Measurements from ENCODE around the gene SPIRE1. TPM values are rescaled to one million over a fixed set of nuclear protein-coding genes. Genes with fewer than 3 reads are reported as not detected.

SPIRE1 gene
- polyA plus RNA-seq = 1 to 10 TPM; 3.6 to 9.1 (median 8.6) TPM

- 0 to 1% (median 1%) methylated on average over 45 to 112 of the region's 112 CpGs for WGBS, 3 donors
- H3K27ac ChIP-seq (ENCODE audit: low read depth, low read length) = peak within 1 kb of the TSS; percentile 72
These were observed at the start of gene SPIRE1 for GRCh38 chr18:12657684-12658425. Gene SPIRE1 (minus strand): TSS chr18:12658107. CDS start chr18:12657866, 241 bp downstream.

GRCh38 chr18:12703664-12704063 lies 45.8 kb upstream of the SPIRE1 start:
- 0 to 5% (median 0%) methylated on average over 2 of the region's 2 CpGs for WGBS, 3 donors
- H3K27ac ChIP-seq (ENCODE audit: low read depth, low read length) = no peak overlapping the region

- H3K27ac ChIP-seq (ENCODE audit: low read depth, low read length) = no peak overlapping the region
- WGBS, 3 donors = 0% methylated on average over 28 of the region's 28 CpGs
These were observed 45.2 kb upstream of the SPIRE1 start for GRCh38 chr18:12703096-12703567.

- H3K27ac ChIP-seq (ENCODE audit: low read depth, low read length) = peak within 1 kb of the TSS; percentile 97
- 0 to 1% (median 1%) methylated on average over 70 to 89 of the region's 89 CpGs for WGBS, 3 donors
These were observed 44.6 kb upstream of the SPIRE1 start, which contains the start of the genes CEP76 and PSMG2 for GRCh38 chr18:12702221-12703095. Gene CEP76 (minus strand): TSS chr18:12702723. CDS start chr18:12702548, 175 bp downstream. Gene PSMG2 (plus strand): TSS chr18:12703042. CDS start chr18:12703108, 66 bp downstream.

GRCh38 chr18:12701161-12701560 lies 43.3 kb upstream of the SPIRE1 start:
- H3K27ac ChIP-seq (ENCODE audit: low read depth, low read length) = no peak overlapping the region
- 61 to 94% (median 85%) methylated on average over 3 of the region's 3 CpGs for WGBS, 3 donors

- WGBS, 3 donors = 83 to 95% (median 91%) methylated on average over 2 of the region's 2 CpGs
- no peak overlapping the region for H3K27ac ChIP-seq (ENCODE audit: low read depth, low read length)
These were observed 41.8 kb upstream of the SPIRE1 start for GRCh38 chr18:12699747-12700146.

- no peak overlapping the region for H3K27ac ChIP-seq (ENCODE audit: low read depth, low read length)
- WGBS, 3 donors = 45 to 87% (median 79%) methylated on average over 2 of the region's 2 CpGs
These were observed 36.1 kb upstream of the SPIRE1 start for GRCh38 chr18:12694032-12694431.

- H3K27ac ChIP-seq (ENCODE audit: low read depth, low read length) = no peak overlapping the region
- WGBS, 3 donors = 83 to 95% (median 89%) methylated on average over 9 of the region's 9 CpGs
These were observed 34.3 kb upstream of the SPIRE1 start for GRCh38 chr18:12692206-12692605.

GRCh38 chr18:12689256-12689850 lies 31.4 kb upstream of the SPIRE1 start:
- no peak overlapping the region for H3K27ac ChIP-seq (ENCODE audit: low read depth, low read length)
- WGBS, 3 donors = 52 to 61% (median 53%) methylated on average over 4 of the region's 4 CpGs

GRCh38 chr18:12686100-12686499 lies 28.2 kb upstream of the SPIRE1 start:
- no peak overlapping the region for H3K27ac ChIP-seq (ENCODE audit: low read depth, low read length)
- WGBS, 3 donors = 44 to 79% (median 77%) methylated on average over 3 of the region's 3 CpGs

- WGBS, 3 donors = 15 to 43% (median 17%) methylated on average over 8 of the region's 8 CpGs
- no peak overlapping the region for H3K27ac ChIP-seq (ENCODE audit: low read depth, low read length)
These were observed 21.4 kb upstream of the SPIRE1 start for GRCh38 chr18:12679183-12679786.

GRCh38 chr18:12668041-12668440 lies 10.1 kb upstream of the SPIRE1 start:
- WGBS, 3 donors = 90 to 95% (median 92%) methylated on average over 5 of the region's 5 CpGs
- no peak overlapping the region for H3K27ac ChIP-seq (ENCODE audit: low read depth, low read length)

- WGBS, 3 donors = 71 to 84% (median 72%) methylated on average over 9 of the region's 9 CpGs
- H3K27ac ChIP-seq (ENCODE audit: low read depth, low read length) = no peak overlapping the region
These were observed 2.1 kb upstream of the SPIRE1 start for GRCh38 chr18:12659904-12660605.

- 15 to 23% (median 16%) methylated on average over 42 of the region's 42 CpGs for WGBS, 3 donors
- no peak overlapping the region for H3K27ac ChIP-seq (ENCODE audit: low read depth, low read length)
These were observed 675 bp upstream of the SPIRE1 start for GRCh38 chr18:12658426-12659138.

- peak overlapping the region; percentile 72 for H3K27ac ChIP-seq (ENCODE audit: low read depth, low read length)
- 0 to 1% (median 0%) methylated on average over 77 to 89 of the region's 89 CpGs for WGBS, 3 donors
These were observed 796 bp downstream of the SPIRE1 start for GRCh38 chr18:12656938-12657683.

GRCh38 chr18:12656605-12656937 lies 1.3 kb downstream of the SPIRE1 start:
- 17 to 26% (median 18%) methylated on average over 3 of the region's 3 CpGs for WGBS, 3 donors
- peak overlapping the region; percentile 72 for H3K27ac ChIP-seq (ENCODE audit: low read depth, low read length)

GRCh38 chr18:12654971-12655370 lies 2.9 kb downstream of the SPIRE1 start:
- 86 to 97% (median 91%) methylated on average over 1 of the region's 1 CpG for WGBS, 3 donors
- H3K27ac ChIP-seq (ENCODE audit: low read depth, low read length) = no peak overlapping the region
